AG04449 (cell line): ENCODE measurements around the gene AP1S1.

Experiments
- CTCF ChIA-PET: fragments of 350-600 bp; formaldehyde crosslinking; extraction: SDS; loops from one replicate; lab custom pipeline; 2021; ENCODE audit warnings: antibody characterized with exemption; lab: Yijun Ruan, JAX
- POLR2A ChIA-PET: fragments of 400-600, 350-600 bp; formaldehyde crosslinking; extraction: SDS; loops from one replicate; lab custom pipeline; 2020; ENCODE audit warnings: antibody characterized with exemption, inconsistent platforms; lab: Yijun Ruan, JAX
- DNase-seq: peaks from one replicate; pipeline ENCODE4 v3.0.0-alpha.2; 2010; ENCODE audit warnings: low read depth, low spot score
- H3K4me3 ChIP-seq: 2 replicates; pipeline ENCODE4 v1.5.1; 2011; ENCODE audit warnings: low read depth, mild to moderate bottlenecking, control low read depth, low read length
- CTCF ChIP-seq: IDR thresholded peaks from one replicate; pipeline ENCODE4 v1.5.1; 2011; ENCODE audit warnings: mild to moderate bottlenecking, moderate library complexity, low read length, control low read depth, inconsistent platforms; ENCODE audit not compliant: insufficient read depth; ENCODE audit errors: missing control alignments

The AP1S1 gene

GRCh38 chr7:101185258-101185839 is 31.1 kb downstream of the AP1S1 start:
- POLR2A ChIA-PET: interaction anchor here (0.5 kb wide), 1 partner anchor 24 kb away, joined by 3 read pairs; no protein-coding TSS in a partner anchor
- CTCF ChIA-PET: interaction anchor here (1.0 to 5.8 kb wide), 6 partner anchors 7 to 126 kb away, joined by 5 to 48 read pairs (median 11); no protein-coding TSS in a partner anchor
- H3K4me3 ChIP-seq: no peak overlapping the region
- DNase-seq: no peak
- no peak for TF ChIP-seq CTCF

GRCh38 chr7:101186194-101186593 is 31.9 kb downstream of the AP1S1 start:
- CTCF ChIA-PET: interaction anchor here (4.1 to 5.8 kb wide), 2 partner anchors 15 to 42 kb away, joined by 16 to 48 read pairs; no protein-coding TSS in a partner anchor
- no peak for DNase-seq
- TF ChIP-seq CTCF: no peak
- H3K4me3 ChIP-seq: no peak overlapping the region
- POLR2A ChIA-PET: no interaction called here

- H3K4me3 ChIP-seq: no peak overlapping the region
- DNase-seq: no peak
- POLR2A ChIA-PET: interaction anchor here (1.0 kb wide), 1 partner anchor 31 kb away, joined by 3 read pairs; the partner anchor contains the start of gene PLOD3
- CTCF ChIA-PET: interaction anchor here (0.6 to 5.8 kb wide), 5 partner anchors 8 to 43 kb away, joined by 3 to 48 read pairs (median 3); partner anchors contain the start of gene VGF
- no peak for TF ChIP-seq CTCF
Measured at GRCh38 chr7:101186844-101187428, 32.7 kb downstream of the AP1S1 start.

- H3K4me3 ChIP-seq: no peak overlapping the region
- DNase-seq: no peak
- no peak for TF ChIP-seq CTCF
- POLR2A ChIA-PET: no interaction called here
- CTCF ChIA-PET: interaction anchor here (7.3 to 8.9 kb wide), 2 partner anchors 13 to 45 kb away, joined by 76 to 353 read pairs; no protein-coding TSS in a partner anchor
Measured at GRCh38 chr7:101189109-101189508, 34.8 kb downstream of the AP1S1 start.

GRCh38 chr7:101195884-101196283 is 41.6 kb downstream of the AP1S1 start:
- ChIA-PET POLR2A (no interaction called here), CTCF (interaction anchor here (0.9 to 8.9 kb wide), 6 partner anchors 7 to 101 kb away, joined by 3 to 353 read pairs (median 80); partner anchors contain the start of genes MOGAT3, PLOD3 and ZNHIT1)
- DNase-seq: no peak
- TF ChIP-seq CTCF: no peak
- H3K4me3 ChIP-seq: no peak overlapping the region

- TF ChIP-seq CTCF: no peak
- CTCF ChIA-PET: interaction anchor here (8.9 kb wide), 1 partner anchor 54 kb away, joined by 353 read pairs; no protein-coding TSS in a partner anchor
- no peak for DNase-seq
- no peak overlapping the region for H3K4me3 ChIP-seq
- POLR2A ChIA-PET: no interaction called here
Measured at GRCh38 chr7:101197991-101198390, 43.7 kb downstream of the AP1S1 start.
